Measurements from ENCODE around the gene PLSCR1. TPM values are rescaled to one million over a fixed set of nuclear protein-coding genes. Genes with fewer than 3 reads are reported as not detected.
A peak's percentile ranks its signal among the peaks of the same experiment; 100 is the strongest.

Gene PLSCR1
- total RNA-seq, 6 experiments from 2014 or later, result 10.5 to 18.7 (median 15.5) TPM

GRCh38 chr3:146469150-146470017, 75.0 kb downstream of the PLSCR1 start, which contains the start of gene PLSCR2:
Gene PLSCR2, minus strand, starts transcription at chr3:146469561. Its CDS starts 9,657 bp downstream, at chr3:146459904.
- H3K27ac Mint-ChIP-seq, result peak within 1 kb of the TSS; percentile 44
- DNase-seq, result no peak
- no peaks in the 10 kb centered on the region for H3K9me3 Mint-ChIP-seq

GRCh38 chr3:146468671-146469149, 75.7 kb downstream of the PLSCR1 start:
- no peak for TF ChIP-seq CTCF (IDR thresholded peaks at IDR 0.05)
- H3K9me3 Mint-ChIP-seq, result no peaks in the 10 kb centered on the region
- peaks cover 4% of the 10 kb centered on the region; the same call in 1 of the 2 replicates for H3K27me3 Mint-ChIP-seq (ENCODE audit: insufficient read depth)
- H3K36me3 Mint-ChIP-seq (ENCODE audit: low read depth), result no peaks in the 10 kb centered on the region
- DNase-seq, result peak; percentile 13
- H3K4me3 Mint-ChIP-seq, result peak overlapping the region; percentile 66
- peaks cover 50% of the 10 kb centered on the region for H3K4me1 Mint-ChIP-seq (ENCODE audit: low read depth)
- peak overlapping the region; percentile 44; the same call in 1 of the 2 replicates for H3K27ac Mint-ChIP-seq

More at GRCh38 chr3:146469150-146470017, 75.0 kb downstream of the PLSCR1 start, which contains the start of gene PLSCR2:
- H3K4me1 Mint-ChIP-seq (ENCODE audit: low read depth), result peaks cover 43% of the 10 kb centered on the region
- H3K27me3 Mint-ChIP-seq (ENCODE audit: insufficient read depth), result peaks cover 4% of the 10 kb centered on the region; the same call in 1 of the 2 replicates
- no peak for TF ChIP-seq CTCF (IDR thresholded peaks at IDR 0.05)
- no peaks in the 10 kb centered on the region for H3K36me3 Mint-ChIP-seq (ENCODE audit: low read depth)
- peak within 1 kb of the TSS; percentile 66 for H3K4me3 Mint-ChIP-seq

- Mint-ChIP-seq H3K4me3 (peak overlapping the region; percentile 66), H3K4me1 (ENCODE audit: low read depth) (peaks cover 54% of the 10 kb centered on the region), H3K27me3 (ENCODE audit: insufficient read depth) (peaks cover 4% of the 10 kb centered on the region; the same call in 1 of the 2 replicates), H3K27ac (peak overlapping the region; percentile 44), H3K9me3 (no peaks in the 10 kb centered on the region), H3K36me3 (ENCODE audit: low read depth) (no peaks in the 10 kb centered on the region)
- no peak for TF ChIP-seq CTCF (IDR thresholded peaks at IDR 0.05)
- DNase-seq, result peak; percentile 4
Measured at GRCh38 chr3:146468234-146468633, 76.2 kb downstream of the PLSCR1 start.

- no peak overlapping the region for H3K4me3 Mint-ChIP-seq
- H3K9me3 Mint-ChIP-seq, result no peaks in the 10 kb centered on the region
- DNase-seq, result peak; percentile 6
- H3K4me1 Mint-ChIP-seq (ENCODE audit: low read depth), result peaks cover 54% of the 10 kb centered on the region
- TF ChIP-seq CTCF (IDR thresholded peaks at IDR 0.05), result no peak
- no peak overlapping the region for H3K27ac Mint-ChIP-seq
- no peaks in the 10 kb centered on the region for H3K36me3 Mint-ChIP-seq (ENCODE audit: low read depth)
- H3K27me3 Mint-ChIP-seq (ENCODE audit: insufficient read depth), result peaks cover 4% of the 10 kb centered on the region
Measured at GRCh38 chr3:146466604-146467003, 77.8 kb downstream of the PLSCR1 start.

GRCh38 chr3:146465693-146466465, 78.5 kb downstream of the PLSCR1 start:
- no peak overlapping the region for H3K4me3 Mint-ChIP-seq
- no peaks in the 10 kb centered on the region for H3K9me3 Mint-ChIP-seq
- peaks cover 54% of the 10 kb centered on the region for H3K4me1 Mint-ChIP-seq (ENCODE audit: low read depth)
- no peak for TF ChIP-seq CTCF (IDR thresholded peaks at IDR 0.05)
- no peaks in the 10 kb centered on the region for H3K36me3 Mint-ChIP-seq (ENCODE audit: low read depth)
- H3K27me3 Mint-ChIP-seq (ENCODE audit: insufficient read depth), result peaks cover 4% of the 10 kb centered on the region
- no peak for DNase-seq
- H3K27ac Mint-ChIP-seq, result no peak overlapping the region
